ENCODE data around the gene TEPSIN.

TEPSIN gene

GRCh38 chr17:81267390-81268067, 28.7 kb upstream of the TEPSIN start:
- no peak for DNase-seq

GRCh38 chr17:81265576-81265975, 26.7 kb upstream of the TEPSIN start:
- no peak for DNase-seq

GRCh38 chr17:81264640-81265039, 25.8 kb upstream of the TEPSIN start:
- no peak for DNase-seq

GRCh38 chr17:81263371-81264181, 24.7 kb upstream of the TEPSIN start:
- no peak for DNase-seq

GRCh38 chr17:81261582-81262336, 22.9 kb upstream of the TEPSIN start:
- DNase-seq, result no peak

GRCh38 chr17:81261096-81261495, 22.2 kb upstream of the TEPSIN start:
- DNase-seq, result no peak

- DNase-seq, result no peak
These were observed 21.8 kb upstream of the TEPSIN start for GRCh38 chr17:81260641-81261040.

GRCh38 chr17:81260171-81260570, 21.3 kb upstream of the TEPSIN start:
- no peak for DNase-seq

- no peak for DNase-seq
These were observed 20.3 kb upstream of the TEPSIN start for GRCh38 chr17:81259058-81259605.

GRCh38 chr17:81258292-81258691, 19.4 kb upstream of the TEPSIN start:
- no peak for DNase-seq

GRCh38 chr17:81257533-81257932, 18.7 kb upstream of the TEPSIN start:
- no peak for DNase-seq

- DNase-seq, result no peak
These were observed 17.8 kb upstream of the TEPSIN start for GRCh38 chr17:81256616-81257015.

GRCh38 chr17:81254955-81255717, 16.3 kb upstream of the TEPSIN start:
- peak in 1 of 2 donors; percentile 29 for DNase-seq

- peak; percentile 69 to 70 for DNase-seq
These were observed 14.7 kb upstream of the TEPSIN start for GRCh38 chr17:81253358-81254131.

GRCh38 chr17:81252987-81253329, 14.1 kb upstream of the TEPSIN start:
- DNase-seq, result no peak

GRCh38 chr17:81252326-81252986, 13.6 kb upstream of the TEPSIN start:
- no peak for DNase-seq

GRCh38 chr17:81251709-81252301, 12.9 kb upstream of the TEPSIN start:
- no peak for DNase-seq

GRCh38 chr17:81251094-81251708, 12.3 kb upstream of the TEPSIN start:
- DNase-seq, result no peak

GRCh38 chr17:81250286-81251093, 11.6 kb upstream of the TEPSIN start:
- DNase-seq, result no peak
